Neural crest cell (in vitro differentiated cells): ENCODE results near the gene TPGS1. TPM values are rescaled to one million over a fixed set of nuclear protein-coding genes. Genes with fewer than 3 reads are reported as not detected.
A peak's percentile ranks its signal among the peaks of the same experiment; 100 is the strongest.

Experiments used
- DNase-seq: peaks from one replicate; pipeline ENCODE4 v3.0.0; 2021; ENCODE audit warnings: low read depth, mixed read lengths, low spot score
- H3K27ac Mint-ChIP-seq: one replicate; pipeline ENCODE4 v1.8.0; 2021; ENCODE audit warnings: mild to moderate bottlenecking, mixed read lengths; ENCODE audit not compliant: unreplicated experiment
- H3K27me3 Mint-ChIP-seq: 2 replicates; pipeline ENCODE4 v1.8.0; 2021; ENCODE audit warnings: low read depth, mild to moderate bottlenecking, mixed read lengths
- H3K36me3 Mint-ChIP-seq: 2 replicates; pipeline ENCODE4 v1.8.0; 2021; ENCODE audit warnings: low read depth, mild to moderate bottlenecking, mixed read lengths
- H3K4me1 Mint-ChIP-seq: 2 replicates; pipeline ENCODE4 v1.8.0; 2021; ENCODE audit warnings: mixed read lengths
- H3K4me3 Mint-ChIP-seq: one replicate; pipeline ENCODE4 v1.8.0; 2021; ENCODE audit warnings: mild to moderate bottlenecking, mixed read lengths
- H3K9me3 Mint-ChIP-seq: 2 replicates; pipeline ENCODE4 v1.8.0; 2021; ENCODE audit warnings: mixed read lengths
- CTCF ChIP-seq: fragments of 200-600 bp; sonication (generic); conservative IDR thresholded peaks from 2 replicates; pipeline ENCODE4 v1.5.0; 2021; ENCODE audit warnings: antibody characterized with exemption, mild to moderate bottlenecking
- total RNA-seq: library from RNA; stranded (reverse); gene quantifications from 2 replicates; pipeline ENCODE4 v1.2.1, GENCODE V29; 2021

The TPGS1 gene
- total RNA-seq, 1 donor from 2014 or later: 22.3 TPM

- peaks cover 2% of the 10 kb centered on the region for H3K9me3 Mint-ChIP-seq
- no peak for DNase-seq
- H3K4me3 Mint-ChIP-seq: peak within 1 kb of the TSS; percentile 95
- TF ChIP-seq CTCF: no peak
- H3K27me3 Mint-ChIP-seq: peaks cover 19% of the 10 kb centered on the region
- H3K27ac Mint-ChIP-seq: peak within 1 kb of the TSS; percentile 95
- H3K4me1 Mint-ChIP-seq: peaks cover 10% of the 10 kb centered on the region
- no peaks in the 10 kb centered on the region for H3K36me3 Mint-ChIP-seq
These were observed 46.2 kb upstream of the TPGS1 start, which contains the start of gene SHC2 for GRCh38 chr19:460877-461720. Gene SHC2, minus strand, starts transcription at chr19:461033. Its CDS starts 37 bp downstream, at chr19:460996.

- TF ChIP-seq CTCF: no peak
- Mint-ChIP-seq H3K9me3 (peaks cover 2% of the 10 kb centered on the region), H3K4me3 (peak overlapping the region; percentile 81), H3K4me1 (peaks cover 10% of the 10 kb centered on the region), H3K27ac (no peak overlapping the region), H3K36me3 (no peaks in the 10 kb centered on the region), H3K27me3 (peaks cover 19% of the 10 kb centered on the region)
- DNase-seq: peak; percentile 35
These were observed 45.4 kb upstream of the TPGS1 start for GRCh38 chr19:461721-462551.

- Mint-ChIP-seq H3K36me3 (no peaks in the 10 kb centered on the region), H3K9me3 (peaks cover 2% of the 10 kb centered on the region), H3K4me1 (peaks cover 6% of the 10 kb centered on the region), H3K27ac (no peak overlapping the region), H3K4me3 (peak overlapping the region; percentile 56), H3K27me3 (peaks cover 19% of the 10 kb centered on the region)
- no peak for TF ChIP-seq CTCF
- no peak for DNase-seq
These were observed 43.7 kb upstream of the TPGS1 start for GRCh38 chr19:463483-464207.

- no peaks in the 10 kb centered on the region for H3K36me3 Mint-ChIP-seq
These were observed 43.1 kb upstream of the TPGS1 start for GRCh38 chr19:464208-464545.

More at GRCh38 chr19:464208-464545, 43.1 kb upstream of the TPGS1 start:
- H3K27ac Mint-ChIP-seq: no peak overlapping the region
- peaks cover 6% of the 10 kb centered on the region for H3K4me1 Mint-ChIP-seq
- peaks cover 2% of the 10 kb centered on the region for H3K9me3 Mint-ChIP-seq
- TF ChIP-seq CTCF: no peak
- no peak for DNase-seq
- H3K4me3 Mint-ChIP-seq: no peak overlapping the region
- peaks cover 19% of the 10 kb centered on the region for H3K27me3 Mint-ChIP-seq
